Ishikawa (cell line): ENCODE measurements around the gene VIPR2.

ENCODE experiments used
- CEBPB ChIP-seq: IDR thresholded peaks from 2 replicates; pipeline ENCODE4 v1.6.1; 2012
- CREB1 ChIP-seq: IDR thresholded peaks from 2 replicates; pipeline ENCODE4 v1.6.1; 2012; ENCODE audit warnings: low read depth
- EP300 ChIP-seq: IDR thresholded peaks from 2 replicates; pipeline ENCODE4 v1.6.1; 2012; ENCODE audit warnings: borderline replicate concordance
- FOXM1 ChIP-seq: IDR thresholded peaks from 2 replicates; pipeline ENCODE4 v1.6.1; 2012; ENCODE audit warnings: low read depth, borderline replicate concordance
- RAD21 ChIP-seq: IDR thresholded peaks from 2 replicates; pipeline ENCODE4 v1.6.1; 2012; ENCODE audit warnings: low read depth
- TAF1 ChIP-seq: IDR thresholded peaks from 2 replicates; pipeline ENCODE4 v1.6.1; 2012; ENCODE audit warnings: low read depth, mild to moderate bottlenecking
- TEAD4 ChIP-seq: IDR thresholded peaks from 2 replicates; pipeline ENCODE4 v1.6.1; 2012
- USF1 ChIP-seq: IDR thresholded peaks from 2 replicates; pipeline ENCODE4 v1.6.1; 2012
- YY1 ChIP-seq: IDR thresholded peaks from 2 replicates; pipeline ENCODE4 v1.6.1; 2012; ENCODE audit warnings: low read depth

GRCh38 chr7:159192013-159192412, 47.3 kb upstream of the VIPR2 start:
- TF ChIP-seq CREB1 (no peak), USF1 (no peak), TEAD4 (no peak), EP300 (no peak), RAD21 (no peak), TAF1 (no peak), CEBPB (no peak), FOXM1 (no peak), YY1 (no peak)
